HCT116 (cell line): Measurements from ENCODE around the gene RANGAP1. TPM values are rescaled to one million over a fixed set of nuclear protein-coding genes. Genes with fewer than 3 reads are reported as not detected.

Source experiments
- ATAC-seq: fragments of 200-7000 bp; cut with Tn5 transposase; 2 replicates; pipeline ENCODE4 v1.9.1; 2020; ENCODE audit warnings: mild to moderate bottlenecking, moderate library complexity
- BruUV-seq: library from RNA; stranded (reverse); fragments of 400-500 nt; replicated peaks from 2 replicates; lab custom pipeline; 2021; lab: Mats Ljungman, UMichigan
- CTCF ChIA-PET: fragments of 300-600 bp; sonication (Branson Sonifier 250); formaldehyde crosslinking; loops from one replicate; lab custom pipeline; 2021; ENCODE audit warnings: antibody characterized with exemption; lab: Charles Lee
- POLR2A ChIA-PET: fragments of 300-600, 350-600 bp; sonication (Branson Sonifier 250); formaldehyde crosslinking; loops from one replicate; lab custom pipeline; 2021; ENCODE audit warnings: antibody characterized with exemption; lab: Charles Lee
- RAD21 ChIA-PET, 2 experiments: fragments of 300-600 bp; sonication (Branson Sonifier 250); formaldehyde crosslinking; loops; one replicate each; lab custom pipeline; 2023; ENCODE audit warnings: low total read pairs in 2 of 2; ENCODE audit not compliant: uncharacterized antibody in 2 of 2, unreplicated experiment in 2 of 2, low non-redundant PET in 1 of 2; lab: Charles Lee
- DNase-seq: peaks from one replicate; pipeline ENCODE4 v3.0.0-alpha.2; 2010; ENCODE audit warnings: low read depth, low spot score
- H2AFZ ChIP-seq: fragments of 200-600 bp; shearing (Covaris generic), sonication (generic); 2 replicates; pipeline ENCODE4 v1.6.1; 2017; ENCODE audit warnings: low read depth, mixed run types, mixed read lengths, antibody characterized with exemption, low read length; ENCODE audit not compliant: poor library complexity, severe bottlenecking
- H3K27ac ChIP-seq: 2 replicates; pipeline ENCODE4 v1.5.1; 2012; ENCODE audit warnings: low read depth, low read length
- H3K27me3 ChIP-seq: fragments of 200-600 bp; sonication (generic); 2 replicates; pipeline ENCODE4 v1.6.1; 2016; ENCODE audit warnings: mixed run types, low read length, mixed read lengths; ENCODE audit not compliant: insufficient read depth
- H3K36me3 ChIP-seq, 2 experiments: fragments of 200-500 bp in 1 of 2; fragments of 200-600 bp in 1 of 2; sonication (Bioruptor generic) in 1 of 2; sonication (generic) in 1 of 2; 2 replicates each; pipeline versions ENCODE4 v1.5.1 to v1.6.1; 2014 to 2016; ENCODE audit warnings: low read length in 2 of 2, inconsistent platforms in 1 of 2, mixed read lengths in 1 of 2, mixed run types in 1 of 2; ENCODE audit not compliant: insufficient read depth in 2 of 2, control insufficient read depth in 1 of 2
- H3K4me1 ChIP-seq, 2 experiments: fragments of 200-600 bp in 1 of 2; sonication (generic) in 1 of 2; 2 replicates each; pipeline versions ENCODE4 v1.5.1 to v1.6.1; 2012 to 2017; ENCODE audit warnings: low read length in 2 of 2, inconsistent platforms in 1 of 2, mild to moderate bottlenecking in 1 of 2, mixed read lengths in 1 of 2, mixed run types in 1 of 2, moderate library complexity in 1 of 2; ENCODE audit not compliant: insufficient read depth in 2 of 2, control insufficient read depth in 1 of 2
- H3K4me2 ChIP-seq: fragments of 200-600 bp; sonication (generic); 2 replicates; pipeline ENCODE4 v1.6.1; 2017; ENCODE audit warnings: mixed run types, low read length, mixed read lengths
- H3K4me3 ChIP-seq, 2 experiments: fragments of 200-600 bp in 1 of 2; sonication (generic) in 1 of 2; replicated peaks in 1 of 2; 2 replicates each; pipeline ENCODE4 v1.5.1; 2011 to 2016; ENCODE audit warnings: low read length in 2 of 2, control low read depth in 1 of 2, low read depth in 1 of 2, mild to moderate bottlenecking in 1 of 2, mixed read lengths in 1 of 2, mixed run types in 1 of 2
- H3K79me2 ChIP-seq: fragments of 200-600 bp; sonication (generic); 2 replicates; pipeline ENCODE4 v1.6.1; 2017; ENCODE audit warnings: mild to moderate bottlenecking, mixed run types, low read length, moderate library complexity, mixed read lengths; ENCODE audit not compliant: insufficient read depth
- H3K9ac ChIP-seq: fragments of 200-600 bp; sonication (generic); 2 replicates; pipeline ENCODE4 v1.6.1; 2016; ENCODE audit warnings: low read length, mixed read lengths
- H3K9me2 ChIP-seq: fragments of 200-600 bp; sonication (generic), shearing (Covaris generic); 2 replicates; pipeline ENCODE4 v1.6.1; 2017; ENCODE audit warnings: mixed run types, mild to moderate bottlenecking, moderate library complexity; ENCODE audit not compliant: insufficient read depth
- H3K9me3 ChIP-seq, 2 experiments: fragments of 200-500 bp in 1 of 2; fragments of 200-600 bp in 1 of 2; sonication (Bioruptor generic) in 1 of 2; sonication (generic) in 1 of 2; 2 replicates each; pipeline ENCODE4 v1.6.1; 2014 to 2017; ENCODE audit warnings: low read length in 2 of 2, mixed read lengths in 2 of 2, inconsistent platforms in 1 of 2, low read depth in 1 of 2, mild to moderate bottlenecking in 1 of 2, mixed run types in 1 of 2, moderate library complexity in 1 of 2; ENCODE audit not compliant: control insufficient read depth in 1 of 2, insufficient read depth in 1 of 2
- H4K20me1 ChIP-seq: fragments of 200-600 bp; sonication (generic), shearing (Covaris generic); 2 replicates; pipeline ENCODE4 v1.6.1; 2017; ENCODE audit warnings: mixed run types, mild to moderate bottlenecking, moderate library complexity; ENCODE audit not compliant: insufficient read depth
- CTCF ChIP-seq, 3 experiments: fragments of 200-600 bp in 1 of 3; sonication (generic) in 1 of 3; IDR thresholded peaks in 2 of 3; conservative IDR thresholded peaks in 1 of 3; 2 replicates each; pipeline ENCODE4 v1.5.1; 2012 to 2017; ENCODE audit warnings: low read depth in 2 of 3, low read length in 2 of 3, antibody characterized with exemption in 1 of 3, borderline replicate concordance in 1 of 3, control low read depth in 1 of 3, mild to moderate bottlenecking in 1 of 3, mixed read lengths in 1 of 3, mixed run types in 1 of 3, moderate library complexity in 1 of 3; ENCODE audit not compliant: insufficient read depth in 1 of 3
- EZH2 ChIP-seq: fragments of 200-600 bp; sonication (generic); IDR thresholded peaks from 2 replicates; pipeline ENCODE4 v1.6.1; 2017; ENCODE audit warnings: antibody characterized with exemption, mixed run types
- EZH2phosphoT487 ChIP-seq: fragments of 200-600 bp; IDR thresholded peaks from 2 replicates; pipeline ENCODE4 v1.6.1; 2018; ENCODE audit warnings: antibody characterized with exemption, borderline replicate concordance
- FOSL1 ChIP-seq: IDR thresholded peaks from 2 replicates; pipeline ENCODE4 v1.6.1; 2012; ENCODE audit warnings: low read depth
- RAD21 ChIP-seq: IDR thresholded peaks from 2 replicates; pipeline ENCODE4 v1.6.1; 2012; ENCODE audit warnings: low read depth, mild to moderate bottlenecking
- SP1 ChIP-seq: IDR thresholded peaks from 2 replicates; pipeline ENCODE4 v1.6.1; 2012; ENCODE audit warnings: low read depth
- ZNF274 ChIP-seq: fragments of 200-500 bp; sonication (Bioruptor generic); IDR thresholded peaks from 2 replicates; pipeline ENCODE4 v1.6.1; 2014; ENCODE audit warnings: mild to moderate bottlenecking, low read depth, low read length, inconsistent platforms
- intact Hi-C: fragments of 100-400 bp; cut with micrococcal nuclease; formaldehyde crosslinking; loops from 2 replicates; pipeline ENCODE4 v1.10.0; 2022
- total RNA-seq: library from RNA; stranded (reverse); gene quantifications from one replicate; pipeline ENCODE4 v1.2.1, GENCODE V29; 2021; ENCODE audit not compliant: unreplicated experiment
- TF ChIP-seq, protein P1 (sequence below): IDR thresholded peaks from 2 replicates; pipeline ENCODE4 v1.6.1; 2012
- TF ChIP-seq, protein P2 (sequence below): IDR thresholded peaks from 2 replicates; pipeline ENCODE4 v1.6.1; 2012

Gene RANGAP1
- total RNA-seq, 1 experiment from 2014 or later = 121 TPM

DNA sequence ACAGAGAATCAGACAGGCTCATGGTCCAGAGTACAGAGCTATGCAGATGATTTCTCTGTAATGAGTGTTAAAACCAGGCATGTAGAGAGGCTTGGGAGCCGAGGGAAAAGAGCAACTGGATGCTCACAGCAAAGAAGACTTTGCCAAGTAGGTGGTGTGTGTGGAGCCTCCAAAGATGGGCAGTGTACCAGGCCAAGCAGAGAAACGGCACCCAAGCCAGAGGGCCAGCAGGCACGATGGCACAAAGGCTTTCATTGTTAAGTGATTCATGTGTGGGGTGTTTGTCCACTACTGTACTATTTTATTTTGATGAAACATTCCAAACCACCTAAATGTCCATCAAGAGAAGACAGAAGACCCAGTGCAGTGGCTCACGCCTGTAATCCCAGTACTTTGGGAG lies 11.1 kb downstream of the RANGAP1 start (continued):
- no peak for TF ChIP-seq CTCF (IDR thresholded peaks at IDR 0.05 in 2 of 3, conservative IDR thresholded peaks at IDR 0.05 in 1 of 3; ENCODE audit: borderline replicate concordance in 1 of 3, insufficient read depth in 1 of 3, low read depth in 2 of 3, low read length in 2 of 3)
- TF ChIP-seq EZH2 = no peak
- TF ChIP-seq SP1 = no peak
- TF ChIP-seq FOSL1 = no peak
- TF ChIP-seq, protein P1, sequence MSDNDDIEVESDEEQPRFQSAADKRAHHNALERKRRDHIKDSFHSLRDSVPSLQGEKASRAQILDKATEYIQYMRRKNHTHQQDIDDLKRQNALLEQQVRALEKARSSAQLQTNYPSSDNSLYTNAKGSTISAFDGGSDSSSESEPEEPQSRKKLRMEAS = no peak
- TF ChIP-seq, protein P2, sequence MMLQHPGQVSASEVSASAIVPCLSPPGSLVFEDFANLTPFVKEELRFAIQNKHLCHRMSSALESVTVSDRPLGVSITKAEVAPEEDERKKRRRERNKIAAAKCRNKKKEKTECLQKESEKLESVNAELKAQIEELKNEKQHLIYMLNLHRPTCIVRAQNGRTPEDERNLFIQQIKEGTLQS = no peak
- TF ChIP-seq RAD21 = no peak
- TF ChIP-seq EZH2phosphoT487 = no peak

- RAD21 ChIA-PET = no interaction called here
- Histone ChIP-seq H3K79me2 (peaks cover 56% of the 10 kb centered on the region), H3K36me3 (peaks cover 49 to 60% of the 10 kb centered on the region in 2 experiments), H3K9me3 (no peaks in the 10 kb centered on the region), H3K4me1 (no peaks in the 10 kb centered on the region), H4K20me1 (no peaks in the 10 kb centered on the region), H3K9me2 (no peaks in the 10 kb centered on the region), H3K27ac (no peak overlapping the region), H3K9ac (no peak overlapping the region), H3K27me3 (no peaks in the 10 kb centered on the region), H3K4me3 (no peak overlapping the region), H2AFZ (no peak overlapping the region), H3K4me2 (no peak overlapping the region)
- CTCF ChIA-PET = no interaction called here
- DNase-seq = no peak
- intact Hi-C loops = no loop called here
- ATAC-seq = no peak
- BruUV-seq = no TSS peak
- TF ChIP-seq, protein P2 = no peak
- TF ChIP-seq CTCF (IDR thresholded peaks at IDR 0.05 in 2 of 3, conservative IDR thresholded peaks at IDR 0.05 in 1 of 3; ENCODE audit: borderline replicate concordance in 1 of 3, insufficient read depth in 1 of 3, low read depth in 2 of 3, low read length in 2 of 3) (no peak), ZNF274 (no peak), EZH2 (no peak)
- TF ChIP-seq, protein P1 = no peak
- POLR2A ChIA-PET = interaction anchor here (0.7 kb wide), 1 partner anchor 313 kb away, joined by 9 read pairs; no protein-coding TSS in a partner anchor
Measured at GRCh38 chr22:41273128-41273527, 12.9 kb downstream of the RANGAP1 start.
